ENCODE data around the gene IDUA. TPM values are rescaled to one million over a fixed set of nuclear protein-coding genes. Genes with fewer than 3 reads are reported as not detected.

IDUA gene
- total RNA-seq, 2 donors from 2014 or later: 8.9 to 10.2 TPM

GRCh38 chr4:1041147-1041935 lies 54.5 kb downstream of the IDUA start:
- H3K4me3 ChIP-seq: no peak overlapping the region
- H3K27ac ChIP-seq: no peak overlapping the region

GRCh38 chr4:1041936-1042330 lies 55.1 kb downstream of the IDUA start:
- Histone ChIP-seq H3K9me3 (no peaks in the 10 kb centered on the region), H3K36me3 (no peaks in the 10 kb centered on the region), H3K4me3 (no peak overlapping the region), H3K4me1 (peaks cover 0 to 31% of the 10 kb centered on the region in 2 donors), H3K27ac (no peak overlapping the region), H3K27me3 (peaks cover 0 to 8% of the 10 kb centered on the region in 2 donors)
- no peak for TF ChIP-seq CTCF (IDR thresholded peaks at IDR 0.05)
- no peak for DNase-seq (ENCODE audit: low spot score)

More at GRCh38 chr4:1041147-1041935, 54.5 kb downstream of the IDUA start:
- Histone ChIP-seq H3K4me1 (peaks cover 0 to 28% of the 10 kb centered on the region in 2 donors), H3K27me3 (peaks cover 0 to 8% of the 10 kb centered on the region in 2 donors), H3K36me3 (no peaks in the 10 kb centered on the region), H3K9me3 (no peaks in the 10 kb centered on the region)
- no peak for TF ChIP-seq CTCF (IDR thresholded peaks at IDR 0.05)
- no peak for DNase-seq (ENCODE audit: low spot score)

GRCh38 chr4:1042352-1043055 lies 55.7 kb downstream of the IDUA start:
- no peaks in the 10 kb centered on the region for H3K9me3 ChIP-seq
- no peak for TF ChIP-seq CTCF (IDR thresholded peaks at IDR 0.05)
- H3K36me3 ChIP-seq: no peaks in the 10 kb centered on the region
- DNase-seq (ENCODE audit: low spot score): no peak
- peaks cover 0 to 8% of the 10 kb centered on the region in 2 donors for H3K27me3 ChIP-seq
- H3K27ac ChIP-seq: no peak overlapping the region
- H3K4me3 ChIP-seq: no peak overlapping the region
- H3K4me1 ChIP-seq: peaks cover 0 to 37% of the 10 kb centered on the region in 2 donors

- Histone ChIP-seq H3K27ac (no peak overlapping the region), H3K36me3 (no peaks in the 10 kb centered on the region), H3K9me3 (no peaks in the 10 kb centered on the region), H3K4me1 (peaks cover 0 to 42% of the 10 kb centered on the region in 2 donors), H3K27me3 (peaks cover 0 to 8% of the 10 kb centered on the region in 2 donors), H3K4me3 (no peak overlapping the region)
- DNase-seq (ENCODE audit: low spot score): no peak
- TF ChIP-seq CTCF (IDR thresholded peaks at IDR 0.05): no peak
Observed at GRCh38 chr4:1043162-1043561, 56.3 kb downstream of the IDUA start.

GRCh38 chr4:1043651-1044468 lies 57.0 kb downstream of the IDUA start:
- no peaks in the 10 kb centered on the region for H3K36me3 ChIP-seq
- H3K9me3 ChIP-seq: no peaks in the 10 kb centered on the region
- no peak overlapping the region for H3K4me3 ChIP-seq
- TF ChIP-seq CTCF (IDR thresholded peaks at IDR 0.05): no peak
- H3K27ac ChIP-seq: peak overlapping the region; percentile 51 to 63
- H3K27me3 ChIP-seq: peaks cover 0 to 8% of the 10 kb centered on the region in 2 donors
- peak; percentile 98 for DNase-seq (ENCODE audit: low spot score)
- H3K4me1 ChIP-seq: peaks cover 0 to 42% of the 10 kb centered on the region in 2 donors
